Mucosa of descending colon (tissue), 3 donors: ENCODE results near the gene LTBP3. TPM values are rescaled to one million over a fixed set of nuclear protein-coding genes. Genes with fewer than 3 reads are reported as not detected.

Experiments
- ATAC-seq: fragments of 200-7000 bp; cut with Tn5 transposase; one replicate; pipeline ENCODE4 v1.9.1; 2020; ENCODE audit warnings: mild to moderate bottlenecking, moderate library complexity
- DNase-seq, 3 donors: peaks; one replicate each; pipeline ENCODE4 v3.0.0-alpha.2; 2020
- H3K36me3 ChIP-seq: fragments of 200-600 bp; one replicate; pipeline ENCODE4 v1.8.0; 2021; ENCODE audit warnings: low read depth, mild to moderate bottlenecking
- H3K4me1 ChIP-seq: fragments of 200-600 bp; one replicate; pipeline ENCODE4 v1.8.0; 2021; ENCODE audit warnings: low read depth, mild to moderate bottlenecking
- H3K4me3 ChIP-seq: fragments of 200-600 bp; one replicate; pipeline ENCODE4 v1.8.0; 2021; ENCODE audit warnings: mild to moderate bottlenecking
- H3K9me3 ChIP-seq: fragments of 200-600 bp; one replicate; pipeline ENCODE4 v1.8.0; 2021; ENCODE audit warnings: mild to moderate bottlenecking
- intact Hi-C, 2 donors: fragments of 100-400 bp; cut with DNase I in 1 of 2; cut with micrococcal nuclease in 1 of 2; formaldehyde crosslinking; loops; one replicate each; pipeline versions ENCODE4 v1.11.0 to v1.11.1; 2022; cut with DNase I, micrococcal nuclease
- total RNA-seq, 3 donors: library from RNA; stranded (reverse); fragmentation: NEBNext Ultra II Directional in 2 of 3; extraction: Animal tissue kit (Norgen Biotek cat#: 25700) in 2 of 3; gene quantifications; one replicate each; pipeline versions ENCODE4 v1.2.1 to v1.2.4, GENCODE V29; 2021 to 2023
- TF ChIP-seq, protein P1 (sequence below): fragments of 200-600 bp; IDR thresholded peaks from one replicate; pipeline ENCODE4 v1.8.0; 2022; ENCODE audit warnings: antibody characterized with exemption, mild to moderate bottlenecking
- donor health status: DM: no; HTN: no; CAD: no; lungs with moderate emphysema.
- donor health status: DM: no; HTN: no; CAD: no.
- donor health status: DM: no; HTN: yes; CAD: no.

LTBP3 gene
- total RNA-seq, 3 donors from 2014 or later = 22.6 to 133 (median 36.7) TPM

DNA sequence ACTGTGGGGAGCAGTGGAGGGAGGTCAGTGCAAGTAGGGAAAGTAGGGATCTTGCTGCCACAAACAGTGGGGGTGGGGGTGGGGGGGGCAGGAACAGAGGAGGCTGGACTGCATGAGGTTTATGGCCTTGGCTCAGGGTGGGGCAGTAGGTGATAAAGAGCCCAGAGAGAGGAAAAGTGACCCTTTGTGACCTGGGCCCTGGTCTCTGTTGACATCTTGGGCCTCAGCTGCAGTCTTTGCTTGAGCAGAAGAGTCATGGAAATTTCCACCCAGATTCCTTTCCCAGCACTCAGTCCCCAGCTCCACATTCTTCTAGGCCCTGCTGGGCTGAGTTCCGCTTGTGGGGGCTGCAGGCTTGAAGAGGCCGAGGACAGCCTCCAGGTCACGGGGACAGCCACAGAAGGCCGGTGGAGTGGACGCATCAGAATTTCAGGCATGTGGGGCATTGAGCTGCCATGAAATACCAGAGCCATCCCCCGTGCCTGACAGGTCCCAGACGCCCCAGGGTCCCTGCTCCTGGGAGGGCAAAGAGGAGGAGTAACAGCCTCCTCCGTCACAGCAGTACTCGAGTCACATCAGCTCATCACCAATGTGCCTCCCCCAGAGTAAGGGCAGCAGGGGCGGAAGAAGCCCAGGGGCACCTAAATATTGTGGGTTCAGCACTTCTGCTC is 69.0 kb downstream of the LTBP3 start:
- Histone ChIP-seq H3K4me3 (no peak overlapping the region), H3K36me3 (no peaks in the 10 kb centered on the region), H3K9me3 (no peaks in the 10 kb centered on the region), H3K4me1 (peaks cover 76% of the 10 kb centered on the region)
- TF ChIP-seq, protein P1, sequence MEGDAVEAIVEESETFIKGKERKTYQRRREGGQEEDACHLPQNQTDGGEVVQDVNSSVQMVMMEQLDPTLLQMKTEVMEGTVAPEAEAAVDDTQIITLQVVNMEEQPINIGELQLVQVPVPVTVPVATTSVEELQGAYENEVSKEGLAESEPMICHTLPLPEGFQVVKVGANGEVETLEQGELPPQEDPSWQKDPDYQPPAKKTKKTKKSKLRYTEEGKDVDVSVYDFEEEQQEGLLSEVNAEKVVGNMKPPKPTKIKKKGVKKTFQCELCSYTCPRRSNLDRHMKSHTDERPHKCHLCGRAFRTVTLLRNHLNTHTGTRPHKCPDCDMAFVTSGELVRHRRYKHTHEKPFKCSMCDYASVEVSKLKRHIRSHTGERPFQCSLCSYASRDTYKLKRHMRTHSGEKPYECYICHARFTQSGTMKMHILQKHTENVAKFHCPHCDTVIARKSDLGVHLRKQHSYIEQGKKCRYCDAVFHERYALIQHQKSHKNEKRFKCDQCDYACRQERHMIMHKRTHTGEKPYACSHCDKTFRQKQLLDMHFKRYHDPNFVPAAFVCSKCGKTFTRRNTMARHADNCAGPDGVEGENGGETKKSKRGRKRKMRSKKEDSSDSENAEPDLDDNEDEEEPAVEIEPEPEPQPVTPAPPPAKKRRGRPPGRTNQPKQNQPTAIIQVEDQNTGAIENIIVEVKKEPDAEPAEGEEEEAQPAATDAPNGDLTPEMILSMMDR = no peak
- no peak for ATAC-seq
- peak; percentile 58 to 63 (median 60) for DNase-seq
- intact Hi-C loops = no loop called here

Other genes with a start within 250 kb of the LTBP3 start
- gene CDC42EP2, start 243.5 kb downstream of the LTBP3 start, total RNA-seq = 10 to 100 TPM in 2 of 3 donors, 1 to 10 TPM in 1; 7.0 to 27.4 (median 11.6) TPM
- gene DPF2, start 224.5 kb downstream of the LTBP3 start, total RNA-seq = 10 to 100 TPM; 32.8 to 62.9 (median 35.5) TPM
- gene TIGD3, start 203.6 kb downstream of the LTBP3 start, total RNA-seq = under 1 TPM in 2 of 3 donors, not detected in 1; 0.14 to 0.53 TPM
- gene SLC25A45, start 175.7 kb downstream of the LTBP3 start, total RNA-seq = 10 to 100 TPM in 2 of 3 donors, 1 to 10 TPM in 1; 8.0 to 10.5 (median 10.1) TPM
- 10 to 100 TPM; 27.1 to 44.1 (median 42.3) TPM for gene FRMD8, start 171.7 kb downstream of the LTBP3 start, total RNA-seq
- gene NEAT1, start 135.6 kb downstream of the LTBP3 start, total RNA-seq = 1,000 to 10,000 TPM; 1,133 to 1,409 (median 1,237) TPM
- over 10,000 TPM; 10,779 to 14,350 (median 11,224) TPM for gene MALAT1, start 59.3 kb downstream of the LTBP3 start, total RNA-seq
- 10 to 100 TPM; 60.1 to 77.4 (median 60.3) TPM for gene SCYL1, start 33.3 kb downstream of the LTBP3 start, total RNA-seq
- gene ZNRD2, start 12.1 kb upstream of the LTBP3 start, total RNA-seq = 10 to 100 TPM; 20.9 to 24.6 (median 21.0) TPM
- gene FAM89B, start 14.2 kb upstream of the LTBP3 start, total RNA-seq = 10 to 100 TPM; 26.4 to 61.2 (median 28.5) TPM
- gene EHBP1L1, start 17.7 kb upstream of the LTBP3 start, total RNA-seq = 100 to 1,000 TPM in 1 of 3 donors, 10 to 100 TPM in 2; 65.8 to 208 (median 65.9) TPM
- gene KCNK7, start 37.4 kb upstream of the LTBP3 start, total RNA-seq = 1 to 10 TPM in 2 of 3 donors, under 1 TPM in 1; 0.49 to 1.7 (median 1.5) TPM
- 100 to 1,000 TPM in 1 of 3 donors, 10 to 100 TPM in 2; 81.6 to 109 (median 95.7) TPM for gene MAP3K11, start 55.9 kb upstream of the LTBP3 start, total RNA-seq
- 10 to 100 TPM; 42.5 to 53.4 (median 47.5) TPM for gene PCNX3, start 57.4 kb upstream of the LTBP3 start, total RNA-seq
- 10 to 100 TPM; 23.2 to 52.5 (median 28.1) TPM for gene SIPA1, start 79.7 kb upstream of the LTBP3 start, total RNA-seq
- 10 to 100 TPM; 69.1 to 89.6 (median 71.0) TPM for gene RELA, start 104.6 kb upstream of the LTBP3 start, total RNA-seq
- 10 to 100 TPM; 70.9 to 92.0 (median 90.5) TPM for gene KAT5, start 153.9 kb upstream of the LTBP3 start, total RNA-seq
- gene RNASEH2C, start 162.4 kb upstream of the LTBP3 start, total RNA-seq = 10 to 100 TPM; 25.9 to 61.9 (median 28.8) TPM
- gene AP5B1, start 222.6 kb upstream of the LTBP3 start, total RNA-seq = 10 to 100 TPM; 21.2 to 21.8 (median 21.3) TPM
- gene OVOL1, start 228.7 kb upstream of the LTBP3 start, total RNA-seq = 10 to 100 TPM; 16.5 to 48.6 (median 34.3) TPM